Astrocyte (in vitro differentiated cells and primary cell): ENCODE measurements around the gene CAVIN2. TPM values are rescaled to one million over a fixed set of nuclear protein-coding genes. Genes with fewer than 3 reads are reported as not detected.

Experiments
- DNase-seq: peaks from one replicate; pipeline ENCODE4 v3.0.0-alpha.2; 2010; ENCODE audit warnings: low read depth
- FAIRE-seq: peaks from 2 replicates; lab custom pipeline; 2011; peaks lifted over from hg19 to GRCh38; lab: Jason Lieb, UNC
- H2AFZ ChIP-seq: 2 replicates; pipeline ENCODE4 v1.6.0; 2012; ENCODE audit warnings: low read depth, low read length, inconsistent platforms
- H3K27ac ChIP-seq: 2 replicates; pipeline ENCODE4 v1.5.1; 2011; ENCODE audit warnings: low read depth, low read length, inconsistent platforms
- H3K27me3 ChIP-seq: 2 replicates; pipeline ENCODE4 v1.6.0; 2011; ENCODE audit warnings: low read length, inconsistent platforms; ENCODE audit not compliant: insufficient read depth
- H3K36me3 ChIP-seq: 2 replicates; pipeline ENCODE4 v1.5.1; 2011; ENCODE audit warnings: low read length, inconsistent platforms; ENCODE audit not compliant: insufficient read depth
- H3K4me1 ChIP-seq: 2 replicates; pipeline ENCODE4 v1.5.1; 2011; ENCODE audit warnings: low read length, inconsistent platforms; ENCODE audit not compliant: insufficient read depth
- H3K4me2 ChIP-seq: 2 replicates; pipeline ENCODE4 v1.6.0; 2012; ENCODE audit warnings: low read length, inconsistent platforms
- H3K4me3 ChIP-seq: 2 replicates; pipeline ENCODE4 v1.5.1; 2011; ENCODE audit warnings: low read depth, mild to moderate bottlenecking, low read length, inconsistent platforms; ENCODE audit not compliant: insufficient read depth
- H3K79me2 ChIP-seq: 2 replicates; pipeline ENCODE4 v1.6.0; 2012; ENCODE audit warnings: mild to moderate bottlenecking, low read length, inconsistent platforms; ENCODE audit not compliant: insufficient read depth
- H3K9ac ChIP-seq: 2 replicates; pipeline ENCODE4 v1.6.0; 2012; ENCODE audit warnings: mild to moderate bottlenecking, low read length, inconsistent platforms
- H3K9me3 ChIP-seq: 2 replicates; pipeline ENCODE4 v1.5.1; 2012; ENCODE audit warnings: low read depth, mild to moderate bottlenecking, low read length, inconsistent platforms; ENCODE audit not compliant: insufficient read depth
- H4K20me1 ChIP-seq: 2 replicates; pipeline ENCODE4 v1.6.0; 2012; ENCODE audit warnings: low read length, inconsistent platforms; ENCODE audit not compliant: insufficient read depth
- H3K27ac Mint-ChIP-seq: one replicate; pipeline ENCODE4 v1.8.0; 2021; ENCODE audit warnings: mild to moderate bottlenecking, mixed read lengths; ENCODE audit not compliant: unreplicated experiment
- H3K27me3 Mint-ChIP-seq: one replicate; pipeline ENCODE4 v1.8.0; 2021; ENCODE audit warnings: low read depth, mixed read lengths; ENCODE audit not compliant: unreplicated experiment
- H3K36me3 Mint-ChIP-seq: one replicate; pipeline ENCODE4 v1.8.0; 2021; ENCODE audit warnings: low read depth, mixed read lengths; ENCODE audit not compliant: unreplicated experiment
- H3K4me1 Mint-ChIP-seq: one replicate; pipeline ENCODE4 v1.8.0; 2021; ENCODE audit warnings: low read depth, mixed read lengths; ENCODE audit not compliant: unreplicated experiment
- H3K4me3 Mint-ChIP-seq: one replicate; pipeline ENCODE4 v1.8.0; 2021; ENCODE audit warnings: mild to moderate bottlenecking, moderate library complexity, mixed read lengths; ENCODE audit not compliant: unreplicated experiment
- H3K9me3 Mint-ChIP-seq: one replicate; pipeline ENCODE4 v1.8.0; 2021; ENCODE audit warnings: mild to moderate bottlenecking, mixed read lengths; ENCODE audit not compliant: unreplicated experiment
- EZH2 ChIP-seq: IDR thresholded peaks from 2 replicates; pipeline ENCODE4 v1.6.1; 2012; ENCODE audit warnings: mild to moderate bottlenecking, low read length, inconsistent platforms; ENCODE audit not compliant: insufficient read depth
- total RNA-seq: library from RNA; stranded (reverse); gene quantifications from 2 replicates; pipeline ENCODE4 v1.2.1, GENCODE V29; 2021
- TF ChIP-seq, protein P1 (sequence below): IDR thresholded peaks from 2 replicates; pipeline ENCODE4 v1.5.1; 2011; ENCODE audit warnings: low read depth, mild to moderate bottlenecking, inconsistent platforms, low read length, moderate library complexity; ENCODE audit not compliant: insufficient read depth

Gene CAVIN2
- total RNA-seq, 1 donor from 2014 or later: 2.8 TPM

DNA sequence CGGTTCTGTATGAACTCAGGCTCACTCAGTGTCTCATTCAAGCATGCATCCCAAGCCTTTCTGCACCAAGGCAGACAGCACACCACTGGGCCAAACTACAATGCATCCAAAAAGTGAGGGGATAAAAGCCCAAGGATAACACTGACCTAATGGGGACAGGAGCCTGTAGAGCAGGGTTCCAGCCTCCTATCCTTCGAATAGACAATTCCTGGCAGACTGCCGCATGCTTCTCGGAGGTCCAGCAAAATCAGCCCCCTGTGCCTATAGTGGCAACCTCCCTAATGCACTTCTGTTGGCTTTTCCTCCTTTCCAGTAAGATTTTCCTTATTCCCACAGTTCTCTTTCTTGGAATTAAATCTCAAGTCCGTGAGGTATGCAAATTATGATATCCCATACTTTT is 44.8 kb upstream of the CAVIN2 start:
- Histone ChIP-seq H3K4me3 (no peak overlapping the region), H3K27ac (no peak overlapping the region), H3K4me1 (peaks cover 16% of the 10 kb centered on the region), H3K36me3 (no peaks in the 10 kb centered on the region), H3K79me2 (no peaks in the 10 kb centered on the region), H3K9me3 (no peaks in the 10 kb centered on the region), H3K9ac (no peak overlapping the region), H3K4me2 (no peak overlapping the region), H4K20me1 (no peaks in the 10 kb centered on the region), H3K27me3 (no peaks in the 10 kb centered on the region), H2AFZ (no peak overlapping the region)
- no peak overlapping the region for H3K27ac Mint-ChIP-seq
- H3K9me3 Mint-ChIP-seq: peaks cover 5% of the 10 kb centered on the region
- TF ChIP-seq, protein P1, sequence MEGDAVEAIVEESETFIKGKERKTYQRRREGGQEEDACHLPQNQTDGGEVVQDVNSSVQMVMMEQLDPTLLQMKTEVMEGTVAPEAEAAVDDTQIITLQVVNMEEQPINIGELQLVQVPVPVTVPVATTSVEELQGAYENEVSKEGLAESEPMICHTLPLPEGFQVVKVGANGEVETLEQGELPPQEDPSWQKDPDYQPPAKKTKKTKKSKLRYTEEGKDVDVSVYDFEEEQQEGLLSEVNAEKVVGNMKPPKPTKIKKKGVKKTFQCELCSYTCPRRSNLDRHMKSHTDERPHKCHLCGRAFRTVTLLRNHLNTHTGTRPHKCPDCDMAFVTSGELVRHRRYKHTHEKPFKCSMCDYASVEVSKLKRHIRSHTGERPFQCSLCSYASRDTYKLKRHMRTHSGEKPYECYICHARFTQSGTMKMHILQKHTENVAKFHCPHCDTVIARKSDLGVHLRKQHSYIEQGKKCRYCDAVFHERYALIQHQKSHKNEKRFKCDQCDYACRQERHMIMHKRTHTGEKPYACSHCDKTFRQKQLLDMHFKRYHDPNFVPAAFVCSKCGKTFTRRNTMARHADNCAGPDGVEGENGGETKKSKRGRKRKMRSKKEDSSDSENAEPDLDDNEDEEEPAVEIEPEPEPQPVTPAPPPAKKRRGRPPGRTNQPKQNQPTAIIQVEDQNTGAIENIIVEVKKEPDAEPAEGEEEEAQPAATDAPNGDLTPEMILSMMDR: no peak
- no peaks in the 10 kb centered on the region for H3K36me3 Mint-ChIP-seq
- H3K4me1 Mint-ChIP-seq: peaks cover 23% of the 10 kb centered on the region
- no peak for DNase-seq
- no peak overlapping the region for H3K4me3 Mint-ChIP-seq
- no peak for FAIRE-seq
- no peaks in the 10 kb centered on the region for H3K27me3 Mint-ChIP-seq

DNA sequence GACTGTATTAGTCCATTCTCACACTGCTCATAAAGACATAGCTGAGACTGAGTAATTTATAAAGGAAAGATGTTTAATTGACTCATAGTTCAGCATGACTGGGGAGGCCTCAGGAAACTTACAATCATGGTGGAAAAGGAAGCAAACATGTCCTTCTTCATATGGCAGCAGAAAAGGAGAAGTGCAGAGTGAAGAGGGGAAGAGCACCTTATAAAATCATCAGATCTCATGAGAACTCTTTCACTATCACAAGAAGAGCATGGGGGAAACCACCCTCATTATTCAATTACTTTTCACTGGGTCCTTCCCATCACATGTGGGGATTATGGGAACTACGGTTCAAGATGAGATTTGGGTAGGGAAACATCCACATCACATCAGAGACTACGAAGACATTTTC is 43.0 kb upstream of the CAVIN2 start:
- H3K27ac Mint-ChIP-seq: no peak overlapping the region
- H4K20me1 ChIP-seq: no peaks in the 10 kb centered on the region
- H3K4me1 Mint-ChIP-seq: peaks cover 16% of the 10 kb centered on the region

DNA sequence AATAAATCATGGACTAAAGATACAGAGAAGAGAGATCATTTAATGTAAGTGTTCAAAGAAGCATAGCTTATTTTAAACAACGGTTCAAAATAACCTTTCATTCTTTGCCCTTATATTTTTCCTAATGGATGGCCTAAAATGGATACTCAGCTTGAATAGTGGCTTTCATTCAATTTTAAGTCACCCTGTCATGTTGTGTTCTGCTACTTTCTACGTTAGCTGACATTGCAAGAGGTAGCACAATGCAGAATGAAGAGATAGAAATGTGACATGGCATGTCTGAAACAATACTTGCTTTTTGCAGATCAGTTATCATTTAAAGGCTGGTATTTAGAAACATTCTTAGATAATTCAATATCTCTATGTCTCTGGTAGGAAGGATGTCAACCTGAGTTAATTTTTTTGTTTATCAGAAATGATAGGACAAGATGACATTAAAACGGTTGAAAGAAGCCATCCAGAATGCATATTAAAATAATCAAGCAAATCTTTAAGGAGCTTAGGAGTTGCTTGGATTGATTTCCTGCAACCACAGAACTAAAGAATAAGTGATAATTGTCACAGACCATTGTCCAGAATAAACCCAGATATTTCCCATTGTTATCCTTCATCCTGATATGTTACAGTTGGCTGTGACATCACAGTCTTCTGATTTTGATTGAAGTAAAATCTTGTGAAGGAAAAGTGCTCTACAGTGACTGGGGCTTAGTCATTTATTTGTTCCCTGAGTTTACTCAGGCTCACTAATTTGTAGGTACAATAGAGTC is 41.7 kb upstream of the CAVIN2 start:
- Histone ChIP-seq H3K9me3 (no peaks in the 10 kb centered on the region), H3K27ac (no peak overlapping the region), H3K9ac (no peak overlapping the region), H3K79me2 (no peaks in the 10 kb centered on the region), H4K20me1 (no peaks in the 10 kb centered on the region), H3K4me2 (no peak overlapping the region), H2AFZ (no peak overlapping the region), H3K4me1 (no peaks in the 10 kb centered on the region), H3K27me3 (no peaks in the 10 kb centered on the region), H3K4me3 (no peak overlapping the region), H3K36me3 (no peaks in the 10 kb centered on the region)
- FAIRE-seq (no peak), DNase-seq (no peak)
- peaks cover 4% of the 10 kb centered on the region for H3K4me1 Mint-ChIP-seq
- no peaks in the 10 kb centered on the region for H3K27me3 Mint-ChIP-seq
- no peaks in the 10 kb centered on the region for H3K36me3 Mint-ChIP-seq
- H3K27ac Mint-ChIP-seq: no peak overlapping the region
- no peak for TF ChIP-seq EZH2
- TF ChIP-seq, protein P1: no peak
- peaks cover 5% of the 10 kb centered on the region for H3K9me3 Mint-ChIP-seq
- no peak overlapping the region for H3K4me3 Mint-ChIP-seq

More for the DNA sequence above, 43.0 kb upstream of the CAVIN2 start:
- Histone ChIP-seq H3K9me3 (no peaks in the 10 kb centered on the region), H2AFZ (no peak overlapping the region), H3K9ac (no peak overlapping the region), H3K4me3 (no peak overlapping the region), H3K27ac (no peak overlapping the region), H3K27me3 (no peaks in the 10 kb centered on the region), H3K79me2 (no peaks in the 10 kb centered on the region), H3K4me2 (no peak overlapping the region), H3K4me1 (peaks cover 7% of the 10 kb centered on the region), H3K36me3 (no peaks in the 10 kb centered on the region)
- H3K36me3 Mint-ChIP-seq: no peaks in the 10 kb centered on the region
- no peak for FAIRE-seq
- no peak overlapping the region for H3K4me3 Mint-ChIP-seq
- peaks cover 5% of the 10 kb centered on the region for H3K9me3 Mint-ChIP-seq
- TF ChIP-seq, protein P1: no peak
- no peak for TF ChIP-seq EZH2
- DNase-seq: no peak
- no peaks in the 10 kb centered on the region for H3K27me3 Mint-ChIP-seq
